ENCODE results near the gene LINGO1. TPM values are rescaled to one million over a fixed set of nuclear protein-coding genes. Genes with fewer than 3 reads are reported as not detected.

LINGO1 gene
- total RNA-seq, 2 donors from 2014 or later: 0.78 to 0.99 TPM

GRCh38 chr15:77564938-77565337, 67.8 kb downstream of the LINGO1 start:
- no peaks in the 10 kb centered on the region for H3K9me3 ChIP-seq
- TF ChIP-seq, protein P1, sequence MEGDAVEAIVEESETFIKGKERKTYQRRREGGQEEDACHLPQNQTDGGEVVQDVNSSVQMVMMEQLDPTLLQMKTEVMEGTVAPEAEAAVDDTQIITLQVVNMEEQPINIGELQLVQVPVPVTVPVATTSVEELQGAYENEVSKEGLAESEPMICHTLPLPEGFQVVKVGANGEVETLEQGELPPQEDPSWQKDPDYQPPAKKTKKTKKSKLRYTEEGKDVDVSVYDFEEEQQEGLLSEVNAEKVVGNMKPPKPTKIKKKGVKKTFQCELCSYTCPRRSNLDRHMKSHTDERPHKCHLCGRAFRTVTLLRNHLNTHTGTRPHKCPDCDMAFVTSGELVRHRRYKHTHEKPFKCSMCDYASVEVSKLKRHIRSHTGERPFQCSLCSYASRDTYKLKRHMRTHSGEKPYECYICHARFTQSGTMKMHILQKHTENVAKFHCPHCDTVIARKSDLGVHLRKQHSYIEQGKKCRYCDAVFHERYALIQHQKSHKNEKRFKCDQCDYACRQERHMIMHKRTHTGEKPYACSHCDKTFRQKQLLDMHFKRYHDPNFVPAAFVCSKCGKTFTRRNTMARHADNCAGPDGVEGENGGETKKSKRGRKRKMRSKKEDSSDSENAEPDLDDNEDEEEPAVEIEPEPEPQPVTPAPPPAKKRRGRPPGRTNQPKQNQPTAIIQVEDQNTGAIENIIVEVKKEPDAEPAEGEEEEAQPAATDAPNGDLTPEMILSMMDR (IDR thresholded peaks at IDR 0.05): no peak
- WGBS, 2 donors: 75 to 80% methylated on average over 9 of the region's 9 CpGs
- H3K27ac ChIP-seq: no peak overlapping the region
- no peak for DNase-seq
- no peak for ATAC-seq
- no peaks in the 10 kb centered on the region for H3K36me3 ChIP-seq (replicated peaks in 1 of 2; ENCODE audit: insufficient read depth in 1 of 2, low read depth in 2 of 2)
- H3K4me3 ChIP-seq: no peak overlapping the region
- H3K4me1 ChIP-seq: peaks cover 14% of the 10 kb centered on the region
- intact Hi-C loops (cut with DNase I): no loop called here
- no peaks in the 10 kb centered on the region for H3K27me3 ChIP-seq

DNA sequence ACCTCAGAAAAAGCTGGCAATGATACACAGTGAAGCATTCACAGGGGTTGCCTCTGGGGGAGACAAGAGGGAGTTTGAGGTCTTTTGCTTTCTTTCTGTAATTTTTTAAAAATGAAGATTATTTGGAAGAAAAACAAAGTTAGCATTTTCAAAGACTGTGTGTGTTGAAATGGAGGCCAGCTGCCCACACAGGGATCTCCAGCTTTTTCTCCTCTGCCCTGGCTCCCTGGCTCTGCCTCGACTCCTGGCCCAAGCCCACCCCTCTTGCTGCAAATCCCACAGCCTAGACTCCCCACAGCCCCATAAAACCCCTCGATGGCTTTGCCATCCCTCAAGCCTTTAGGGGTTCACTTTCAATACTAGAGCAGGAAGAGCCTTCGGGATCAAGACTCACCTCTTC, 68.4 kb downstream of the LINGO1 start:
- DNase-seq (no peak), ATAC-seq (no peak)
- Histone ChIP-seq H3K27ac (no peak overlapping the region), H3K36me3 (replicated peaks in 1 of 2; ENCODE audit: insufficient read depth in 1 of 2, low read depth in 2 of 2) (no peaks in the 10 kb centered on the region), H3K4me1 (peaks cover 8% of the 10 kb centered on the region), H3K9me3 (no peaks in the 10 kb centered on the region), H3K4me3 (no peak overlapping the region), H3K27me3 (no peaks in the 10 kb centered on the region)
- 68 to 73% methylated on average over 3 of the region's 3 CpGs for WGBS, 2 donors
- intact Hi-C loops (cut with DNase I): no loop called here
- TF ChIP-seq, protein P1 (IDR thresholded peaks at IDR 0.05): no peak
- TF ChIP-seq POLR2A (IDR thresholded peaks at IDR 0.05): no peak

- ATAC-seq (no peak), DNase-seq (no peak)
- H3K4me1 ChIP-seq: peaks cover 7% of the 10 kb centered on the region
- 57 to 67% methylated on average over 6 of the region's 6 CpGs for WGBS, 2 donors
- no peak overlapping the region for H3K4me3 ChIP-seq
- intact Hi-C loops (cut with DNase I): no loop called here
- H3K9me3 ChIP-seq: no peaks in the 10 kb centered on the region
- no peak for TF ChIP-seq POLR2A (IDR thresholded peaks at IDR 0.05)
- TF ChIP-seq, protein P1 (IDR thresholded peaks at IDR 0.05): no peak
- no peak overlapping the region for H3K27ac ChIP-seq
- H3K36me3 ChIP-seq (replicated peaks in 1 of 2; ENCODE audit: insufficient read depth in 1 of 2, low read depth in 2 of 2): no peaks in the 10 kb centered on the region
- H3K27me3 ChIP-seq: no peaks in the 10 kb centered on the region
Measured at GRCh38 chr15:77563623-77564156, 69.0 kb downstream of the LINGO1 start.

Other genes with a start within 250 kb of the LINGO1 start
- 10 to 100 TPM; 12.5 to 13.2 TPM for gene PEAK1, start 212.8 kb downstream of the LINGO1 start, total RNA-seq
- 10 to 100 TPM; 21.8 to 59.0 TPM for gene HMG20A, start 212.0 kb downstream of the LINGO1 start, total RNA-seq